Body of pancreas (tissue), 4 donors: ENCODE data around the gene DBET. TPM values are rescaled to one million over a fixed set of nuclear protein-coding genes. Genes with fewer than 3 reads are reported as not detected.
"Not testable (repeated sequence)": the region's sequence is repeated elsewhere in the genome, so short reads cannot be mapped to it uniquely, and the experiment has no call there.

Source experiments
- ATAC-seq: fragments of 150-250 bp; one replicate; pipeline ENCODE4 v1.9.1; 2016
- DNase-seq, 4 donors: peaks; one replicate each; pipeline ENCODE4 v3.0.0-alpha.2; 2019
- H3K27ac ChIP-seq, 4 donors: fragments of 200-600 bp; sonication (generic); 1 replicate in 3 of 4; 2 replicates in 1 of 4; pipeline versions ENCODE4 v1.5.1 to v1.6.1; 2016 to 2019; ENCODE audit warnings: mild to moderate bottlenecking in 1 of 4, mixed read lengths in 1 of 4, moderate library complexity in 1 of 4
- H3K27me3 ChIP-seq, 2 donors: fragments of 200-600 bp; sonication (generic); one replicate each; pipeline ENCODE4 v1.6.0; 2016; ENCODE audit warnings: mild to moderate bottlenecking in 1 of 2
- H3K36me3 ChIP-seq, 2 donors: fragments of 200-600 bp; sonication (generic); replicated peaks in 1 of 2; 2 replicates each; pipeline ENCODE4 v1.5.1; 2016; ENCODE audit warnings: low read depth in 2 of 2; ENCODE audit not compliant: insufficient read depth in 1 of 2
- H3K4me1 ChIP-seq: fragments of 200-600 bp; sonication (generic); one replicate; pipeline ENCODE4 v1.6.0; 2016
- H3K4me3 ChIP-seq, 2 donors: fragments of 200-600 bp; sonication (generic); 1 replicate in 1 of 2; 2 replicates in 1 of 2; pipeline ENCODE4 v1.5.1; 2016 to 2019
- H3K9me3 ChIP-seq, 3 donors: fragments of 200-600 bp; sonication (generic); 1 replicate in 2 of 3; 2 replicates in 1 of 3; pipeline ENCODE4 v1.5.1; 2016
- WGBS, 2 donors: methylation state at CpG; one replicate each; pipeline ENCODE4 v1.1.5; 2017; 5-methylcytosine and 5-hydroxymethylcytosine counted together
- intact Hi-C: fragments of 100-400 bp; cut with DNase I; formaldehyde crosslinking; loops from one replicate; pipeline ENCODE4 v1.15.1; 2023
- total RNA-seq, 2 donors: library from RNA; depleted of rRNA; stranded (reverse); fragments of >200 nt; gene quantifications; one replicate each; pipeline ENCODE4 v1.1.0, GENCODE V29; 2016

Gene DBET
- total RNA-seq, 2 donors from 2014 or later, result not detected

DNA sequence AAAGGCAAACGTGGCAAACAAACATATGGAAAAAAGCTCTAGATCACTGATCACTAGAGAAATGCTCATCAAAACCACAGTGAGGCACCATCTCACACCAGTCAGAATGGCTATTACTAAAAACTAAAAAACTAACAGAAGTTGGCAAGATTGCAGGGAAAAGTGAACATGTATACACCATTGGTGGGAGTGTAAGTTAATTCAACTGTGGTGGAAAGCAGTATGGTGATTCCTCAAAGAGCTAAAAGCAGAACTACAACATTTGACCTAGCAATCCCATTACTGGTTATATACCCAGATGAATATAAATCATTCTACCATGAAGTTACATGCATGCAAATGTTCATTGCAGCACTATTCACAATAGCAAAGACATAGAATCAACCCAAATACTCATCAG lies 29.7 kb downstream of the DBET start:
- H3K36me3 ChIP-seq, H3K27ac ChIP-seq, H3K27me3 ChIP-seq, H3K9me3 ChIP-seq, H3K4me1 ChIP-seq, H3K4me3 ChIP-seq, intact Hi-C loops, ATAC-seq, DNase-seq: not testable (repeated sequence)
- WGBS, 2 donors, result no CpG with 5 or more reads among the region's 1 CpG

DNA sequence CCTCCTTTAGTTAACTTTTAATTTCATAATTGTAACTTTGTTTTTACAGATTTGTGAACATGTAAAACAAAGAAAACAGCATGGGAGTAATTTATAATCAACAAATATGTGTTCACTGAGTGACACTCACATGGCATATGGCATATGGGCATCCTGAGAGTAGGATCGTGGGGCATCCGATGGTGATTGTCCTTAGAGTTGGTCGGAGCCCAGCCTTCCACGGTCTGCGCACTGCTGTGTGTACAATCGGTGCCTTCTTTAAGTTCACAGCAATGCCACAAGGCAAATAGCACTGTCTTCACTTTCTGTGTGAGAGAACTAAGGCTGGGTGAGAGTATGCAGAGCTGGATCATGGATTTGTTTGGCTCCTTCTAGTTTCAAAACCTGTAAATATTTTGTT lies 31.0 kb downstream of the DBET start:
- H3K4me3 ChIP-seq, H3K27me3 ChIP-seq, intact Hi-C loops, H3K4me1 ChIP-seq, H3K36me3 ChIP-seq, ATAC-seq, H3K27ac ChIP-seq, DNase-seq, H3K9me3 ChIP-seq: not testable (repeated sequence)
- no CpG with 5 or more reads among the region's 6 CpGs for whole genome bisulfite sequencing, 2 donors

DNA sequence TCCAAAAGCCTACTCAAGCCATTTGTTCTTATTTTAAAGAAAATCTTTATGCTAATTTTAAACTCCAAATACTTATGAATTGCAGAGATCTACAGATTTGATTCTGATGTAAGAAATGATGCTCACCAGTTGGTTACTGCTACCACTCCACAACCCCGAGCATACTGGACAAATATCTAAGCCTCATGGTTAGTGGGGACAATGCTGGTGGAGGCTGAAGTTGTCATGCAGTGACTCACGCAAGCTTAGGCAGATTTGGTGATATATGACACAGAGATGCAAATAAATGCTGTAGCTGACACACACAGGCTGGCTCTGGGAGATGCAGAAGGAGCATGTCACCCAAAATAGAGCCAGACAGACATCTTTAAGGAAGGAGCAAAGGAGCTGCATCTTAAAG lies 35.3 kb downstream of the DBET start:
- H3K27ac ChIP-seq, H3K4me1 ChIP-seq, H3K36me3 ChIP-seq, DNase-seq, H3K4me3 ChIP-seq, H3K27me3 ChIP-seq, H3K9me3 ChIP-seq, intact Hi-C loops, ATAC-seq: not testable (repeated sequence)
- 0 to 18% methylated on average over 1 to 2 of the region's 2 CpGs for WGBS, 2 donors

DNA sequence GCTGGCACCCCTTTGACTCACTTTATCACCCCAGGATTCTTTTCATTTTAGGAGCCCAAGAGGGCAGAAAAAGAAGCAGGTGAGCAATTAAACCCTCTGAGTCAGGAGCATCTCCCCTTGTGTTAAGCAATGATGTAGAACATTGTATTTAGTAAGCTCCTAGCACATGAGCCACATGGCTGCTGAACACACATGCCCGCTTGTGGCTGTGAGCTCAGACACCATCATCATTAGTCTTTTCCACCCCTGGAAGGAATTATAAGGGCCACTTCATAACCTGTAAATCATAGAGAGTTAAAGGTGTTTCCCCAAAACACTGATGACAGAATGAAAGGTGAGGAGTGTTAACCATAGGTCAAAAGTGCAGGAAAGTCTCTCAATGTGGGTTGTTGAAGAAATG lies 37.2 kb downstream of the DBET start:
- DNase-seq, H3K9me3 ChIP-seq, ATAC-seq, H3K36me3 ChIP-seq, H3K4me1 ChIP-seq, H3K27ac ChIP-seq, H3K4me3 ChIP-seq, intact Hi-C loops, H3K27me3 ChIP-seq: not testable (repeated sequence)
- no CpG with 5 or more reads among the region's 1 CpG for WGBS, 2 donors

DNA sequence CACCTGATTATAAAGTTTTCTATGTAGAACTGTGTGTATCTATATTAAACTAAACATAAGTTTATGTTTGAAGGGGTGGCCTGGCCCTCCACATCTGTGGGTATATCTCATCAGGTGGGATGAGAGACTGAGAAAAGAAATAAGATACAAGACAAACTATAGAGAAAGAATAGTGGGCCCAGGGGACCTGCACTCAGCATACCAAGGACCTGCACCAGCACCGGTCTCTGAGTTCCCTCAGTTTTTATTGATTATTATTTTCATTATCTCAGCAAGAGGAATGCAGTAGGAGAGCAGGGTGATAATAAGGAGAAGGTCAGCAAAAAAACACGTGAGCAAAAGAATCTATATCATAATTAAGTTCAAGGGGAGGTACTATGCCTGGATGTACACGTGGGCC lies 41.9 kb downstream of the DBET start:
- H3K27ac ChIP-seq, H3K27me3 ChIP-seq, H3K4me3 ChIP-seq, ATAC-seq, H3K4me1 ChIP-seq, H3K36me3 ChIP-seq, H3K9me3 ChIP-seq, DNase-seq, intact Hi-C loops: not testable (repeated sequence)
- 26 to 37% methylated on average over 3 of the region's 3 CpGs for WGBS, 2 donors

DNA sequence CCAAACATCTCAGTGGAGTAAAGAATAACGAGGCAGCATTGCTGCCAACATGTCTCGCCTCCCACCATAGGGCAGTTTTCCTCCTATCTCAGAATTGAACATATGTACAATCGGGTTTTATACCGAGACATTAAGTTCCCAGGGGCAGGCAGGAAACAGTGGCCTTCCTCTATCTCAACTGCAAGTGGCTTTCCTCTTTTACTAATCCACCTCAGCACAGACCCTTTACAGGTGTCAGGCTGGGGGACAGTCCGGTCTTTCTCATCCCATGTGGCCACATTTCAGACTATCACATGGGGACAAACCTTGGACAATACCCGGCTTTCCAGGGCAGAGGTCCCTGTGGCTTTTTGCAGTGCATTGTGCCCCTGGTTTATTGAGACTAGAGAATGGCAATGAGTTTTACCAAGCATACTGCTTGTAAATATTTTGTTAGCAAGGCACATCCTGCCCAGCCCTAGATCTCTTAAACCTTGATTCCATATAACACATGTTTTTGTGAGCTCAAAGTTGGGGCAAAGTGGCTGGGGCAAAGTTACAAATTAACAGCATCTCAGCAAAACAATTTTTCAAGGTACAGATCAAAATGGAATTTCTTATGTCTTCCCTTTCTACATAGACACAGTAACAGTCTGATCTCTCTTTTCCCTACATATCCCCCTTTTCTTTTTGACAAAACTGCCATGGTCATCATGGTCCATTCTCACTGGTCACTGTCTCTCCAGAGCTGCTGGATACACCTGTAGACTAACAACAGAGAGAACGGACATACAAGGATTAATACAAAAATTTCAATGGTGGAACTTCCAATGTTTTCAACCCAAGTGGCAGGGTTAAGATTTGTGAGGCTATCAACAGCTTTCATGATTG lies 42.5 kb downstream of the DBET start:
- WGBS, 2 donors, result 27 to 36% methylated on average over 7 of the region's 7 CpGs
- H3K27me3 ChIP-seq, H3K4me3 ChIP-seq, H3K9me3 ChIP-seq, ATAC-seq, H3K4me1 ChIP-seq, H3K36me3 ChIP-seq, H3K27ac ChIP-seq, intact Hi-C loops: not testable (repeated sequence)
- peak in 1 of 4 donors; percentile 11 for DNase-seq

DNA sequence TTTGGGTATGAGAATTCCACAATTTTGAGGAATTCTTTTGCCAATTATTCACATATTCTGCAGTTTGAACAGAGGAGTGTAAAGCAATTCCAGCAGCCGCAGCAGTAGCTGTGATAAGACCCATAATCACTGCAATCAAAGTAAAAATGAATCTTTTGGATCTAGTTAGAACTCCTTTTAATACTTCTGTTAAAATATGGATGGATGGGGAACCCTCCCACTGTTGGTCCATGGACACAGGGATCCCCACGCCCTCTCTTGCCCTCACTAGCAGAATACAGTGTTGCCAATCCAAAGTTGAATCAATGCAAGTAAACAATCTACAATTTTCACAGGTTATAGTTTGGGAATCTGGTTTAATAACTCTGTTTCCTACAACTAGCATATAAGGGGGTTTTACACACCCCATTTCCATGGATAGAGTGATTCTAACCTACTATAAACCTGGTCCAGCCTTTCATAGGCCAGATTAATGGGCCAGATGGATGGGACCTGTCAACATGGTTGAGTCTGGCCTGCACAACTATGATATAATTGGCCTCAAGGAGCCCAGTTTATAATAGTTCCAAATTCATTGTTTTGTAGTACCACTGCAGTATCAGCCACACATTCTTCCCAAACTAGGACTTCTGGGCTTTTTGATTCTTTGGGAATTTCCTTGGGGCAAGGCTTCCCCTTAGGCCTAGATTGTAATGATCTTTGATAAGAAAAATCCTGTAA lies 43.6 kb downstream of the DBET start:
- H3K4me1 ChIP-seq, H3K4me3 ChIP-seq, H3K27me3 ChIP-seq, H3K9me3 ChIP-seq, DNase-seq, H3K27ac ChIP-seq, ATAC-seq, H3K36me3 ChIP-seq, intact Hi-C loops: not testable (repeated sequence)
- 40 to 58% methylated on average over 2 of the region's 2 CpGs for whole genome bisulfite sequencing, 2 donors

DNA sequence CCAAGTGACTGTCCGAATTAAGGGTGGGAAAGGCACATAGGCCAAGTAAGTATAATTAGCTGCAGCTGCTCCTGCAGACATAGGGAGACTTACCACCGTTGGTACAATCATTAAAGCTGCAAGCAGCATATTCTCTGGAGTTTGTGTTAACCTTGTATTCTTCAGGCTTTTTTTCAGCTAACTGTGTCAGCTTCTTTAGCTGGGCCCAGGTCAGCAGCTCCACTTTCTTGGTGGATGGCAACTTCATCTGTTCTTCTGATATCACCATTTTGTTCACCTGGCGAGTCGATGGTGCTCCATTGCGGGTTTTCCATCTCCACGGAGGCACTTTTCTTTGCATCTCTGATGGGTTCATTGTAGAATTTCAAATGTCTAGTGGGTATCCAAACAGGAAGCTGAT lies 44.5 kb downstream of the DBET start:
- H3K27ac ChIP-seq, H3K9me3 ChIP-seq, H3K27me3 ChIP-seq, H3K4me3 ChIP-seq, H3K36me3 ChIP-seq, intact Hi-C loops, H3K4me1 ChIP-seq, ATAC-seq: not testable (repeated sequence)
- WGBS, 2 donors, result 53 to 56% methylated on average over 6 of the region's 6 CpGs
- DNase-seq, result peak in 2 of 4 donors; percentile 5 to 10

DNA sequence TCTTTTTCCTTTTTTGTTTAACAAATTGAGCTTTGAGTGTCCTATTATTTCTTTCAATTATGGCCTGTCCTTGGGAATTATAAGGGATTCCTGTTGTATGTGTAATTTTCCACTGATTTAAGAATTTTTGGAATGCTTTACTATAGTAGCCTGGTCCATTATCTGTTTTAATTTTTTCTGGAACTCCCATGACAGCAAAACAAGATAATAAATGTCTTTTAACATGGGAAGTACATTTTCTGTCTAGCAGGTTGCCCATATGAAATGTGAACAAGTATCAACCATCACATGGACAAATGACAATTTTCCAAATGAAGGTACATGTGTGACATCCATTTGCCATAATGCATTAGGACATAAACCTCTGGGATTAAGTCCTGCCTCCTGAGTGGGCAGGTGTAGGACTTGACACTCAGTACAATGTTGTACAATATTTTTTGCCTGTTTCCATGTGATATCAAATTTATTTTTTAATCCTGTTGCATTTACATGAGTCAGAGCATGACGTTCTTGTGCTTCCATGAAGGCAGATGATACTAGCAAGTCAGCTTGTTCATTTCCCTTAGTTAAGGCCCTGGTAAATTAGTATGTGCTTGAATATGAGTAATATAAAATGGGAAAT lies 45.2 kb downstream of the DBET start:
- H3K27ac ChIP-seq, intact Hi-C loops, H3K36me3 ChIP-seq, H3K27me3 ChIP-seq, H3K4me3 ChIP-seq, ATAC-seq, H3K9me3 ChIP-seq, DNase-seq, H3K4me1 ChIP-seq: not testable (repeated sequence)
- 34 to 35% methylated on average over 1 of the region's 1 CpG for WGBS, 2 donors

DNA sequence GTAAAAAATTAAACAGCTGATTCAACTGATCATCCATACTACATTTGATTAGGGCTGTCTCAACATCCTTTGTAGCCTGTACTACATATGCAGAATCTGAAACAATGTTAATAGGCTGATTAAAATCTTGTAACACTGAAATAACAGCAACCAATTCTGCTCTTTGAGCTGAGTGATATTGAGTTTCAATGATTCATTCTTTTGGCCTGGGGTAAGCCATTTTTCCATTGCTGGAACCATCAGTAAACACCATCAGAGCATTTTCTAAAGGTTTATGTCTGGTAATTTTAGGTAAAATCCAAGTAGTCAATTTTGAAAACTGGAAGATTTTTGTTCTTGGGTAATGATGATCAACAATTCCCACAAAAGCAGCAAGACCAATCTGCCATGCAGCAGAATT lies 45.7 kb downstream of the DBET start:
- H3K9me3 ChIP-seq, H3K36me3 ChIP-seq, intact Hi-C loops, H3K4me1 ChIP-seq, H3K27me3 ChIP-seq, H3K27ac ChIP-seq, H3K4me3 ChIP-seq, ATAC-seq, DNase-seq: not testable (repeated sequence)

DNA sequence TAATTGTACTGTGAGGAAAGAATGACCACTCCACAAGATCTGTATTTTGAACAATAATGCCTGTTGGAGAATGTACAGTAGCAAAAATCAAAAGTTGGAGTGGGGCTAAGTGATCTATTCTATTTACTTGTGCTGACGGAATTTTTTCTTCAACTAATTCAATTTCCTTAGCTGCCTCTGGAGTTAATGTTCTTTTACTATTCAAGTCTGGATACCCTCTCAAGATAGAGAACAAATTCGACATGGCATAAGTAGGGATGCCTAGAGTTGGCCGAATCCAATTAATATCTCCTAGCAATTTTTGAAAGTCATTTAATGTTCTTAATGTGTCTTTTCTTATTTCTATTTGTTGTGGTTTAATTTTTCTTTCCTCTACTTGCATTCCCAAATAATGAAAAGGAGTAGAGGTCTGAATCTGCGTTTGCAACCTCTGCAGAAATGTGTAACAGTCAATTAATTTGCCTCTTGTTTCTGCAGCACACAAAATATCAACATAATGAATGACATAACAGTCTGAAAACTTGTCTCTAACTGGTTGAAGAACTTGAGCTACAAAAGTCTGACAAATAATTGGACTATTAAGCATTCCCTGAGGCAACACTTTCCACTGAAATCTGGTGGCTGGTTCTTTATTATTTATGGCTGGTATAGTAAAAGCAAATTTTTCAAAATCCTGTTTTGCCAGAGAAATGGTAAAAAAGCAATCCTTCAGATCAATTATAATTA lies 46.4 kb downstream of the DBET start:
- H3K4me1 ChIP-seq, H3K9me3 ChIP-seq, intact Hi-C loops, H3K4me3 ChIP-seq, H3K36me3 ChIP-seq, ATAC-seq, DNase-seq, H3K27ac ChIP-seq, H3K27me3 ChIP-seq: not testable (repeated sequence)
- 56 to 61% methylated on average over 4 of the region's 4 CpGs for WGBS, 2 donors
